ENCODE results near the gene TBCK.

Gene TBCK

GRCh38 chr4:106002994-106003393 lies 313.0 kb downstream of the TBCK start:
- TF ChIP-seq, protein P1, sequence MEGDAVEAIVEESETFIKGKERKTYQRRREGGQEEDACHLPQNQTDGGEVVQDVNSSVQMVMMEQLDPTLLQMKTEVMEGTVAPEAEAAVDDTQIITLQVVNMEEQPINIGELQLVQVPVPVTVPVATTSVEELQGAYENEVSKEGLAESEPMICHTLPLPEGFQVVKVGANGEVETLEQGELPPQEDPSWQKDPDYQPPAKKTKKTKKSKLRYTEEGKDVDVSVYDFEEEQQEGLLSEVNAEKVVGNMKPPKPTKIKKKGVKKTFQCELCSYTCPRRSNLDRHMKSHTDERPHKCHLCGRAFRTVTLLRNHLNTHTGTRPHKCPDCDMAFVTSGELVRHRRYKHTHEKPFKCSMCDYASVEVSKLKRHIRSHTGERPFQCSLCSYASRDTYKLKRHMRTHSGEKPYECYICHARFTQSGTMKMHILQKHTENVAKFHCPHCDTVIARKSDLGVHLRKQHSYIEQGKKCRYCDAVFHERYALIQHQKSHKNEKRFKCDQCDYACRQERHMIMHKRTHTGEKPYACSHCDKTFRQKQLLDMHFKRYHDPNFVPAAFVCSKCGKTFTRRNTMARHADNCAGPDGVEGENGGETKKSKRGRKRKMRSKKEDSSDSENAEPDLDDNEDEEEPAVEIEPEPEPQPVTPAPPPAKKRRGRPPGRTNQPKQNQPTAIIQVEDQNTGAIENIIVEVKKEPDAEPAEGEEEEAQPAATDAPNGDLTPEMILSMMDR (conservative IDR thresholded peaks at IDR 0.05), result no peak

GRCh38 chr4:105998171-105999063 lies 317.6 kb downstream of the TBCK start:
- TF ChIP-seq, protein P1 (conservative IDR thresholded peaks at IDR 0.05), result no peak
- no peak overlapping the region for H3K27ac ChIP-seq

More at GRCh38 chr4:106002994-106003393, 313.0 kb downstream of the TBCK start:
- H3K27ac ChIP-seq, result no peak overlapping the region

- TF ChIP-seq, protein P1 (conservative IDR thresholded peaks at IDR 0.05), result no peak
- no peak overlapping the region for H3K27ac ChIP-seq
These were observed 319.2 kb downstream of the TBCK start for GRCh38 chr4:105996845-105997244.

- peak overlapping the region; percentile 81 for H3K27ac ChIP-seq
- TF ChIP-seq, protein P1 (conservative IDR thresholded peaks at IDR 0.05), result no peak
These were observed 321.0 kb downstream of the TBCK start for GRCh38 chr4:105994841-105995501.

DNA sequence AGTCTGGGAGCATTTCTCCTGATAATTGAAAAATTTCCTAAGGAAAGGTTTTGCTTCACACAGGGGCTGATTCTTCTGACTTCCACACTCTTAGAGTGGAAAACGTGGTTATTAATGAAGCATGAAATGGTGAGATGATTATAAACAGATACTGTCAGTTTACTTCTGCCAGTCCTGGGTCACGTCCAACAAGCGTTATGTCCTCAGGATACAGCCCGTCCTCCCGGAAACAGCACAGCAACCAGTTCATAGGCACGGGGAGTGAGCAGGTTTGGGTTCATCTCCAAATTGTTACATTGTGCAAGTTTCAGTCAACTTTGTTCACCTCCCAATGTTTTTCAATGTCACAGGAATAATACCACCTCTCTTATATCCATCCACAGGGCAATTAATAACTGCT lies 321.9 kb downstream of the TBCK start:
- TF ChIP-seq, protein P1 (conservative IDR thresholded peaks at IDR 0.05), result no peak
- H3K27ac ChIP-seq, result peak overlapping the region; percentile 81

DNA sequence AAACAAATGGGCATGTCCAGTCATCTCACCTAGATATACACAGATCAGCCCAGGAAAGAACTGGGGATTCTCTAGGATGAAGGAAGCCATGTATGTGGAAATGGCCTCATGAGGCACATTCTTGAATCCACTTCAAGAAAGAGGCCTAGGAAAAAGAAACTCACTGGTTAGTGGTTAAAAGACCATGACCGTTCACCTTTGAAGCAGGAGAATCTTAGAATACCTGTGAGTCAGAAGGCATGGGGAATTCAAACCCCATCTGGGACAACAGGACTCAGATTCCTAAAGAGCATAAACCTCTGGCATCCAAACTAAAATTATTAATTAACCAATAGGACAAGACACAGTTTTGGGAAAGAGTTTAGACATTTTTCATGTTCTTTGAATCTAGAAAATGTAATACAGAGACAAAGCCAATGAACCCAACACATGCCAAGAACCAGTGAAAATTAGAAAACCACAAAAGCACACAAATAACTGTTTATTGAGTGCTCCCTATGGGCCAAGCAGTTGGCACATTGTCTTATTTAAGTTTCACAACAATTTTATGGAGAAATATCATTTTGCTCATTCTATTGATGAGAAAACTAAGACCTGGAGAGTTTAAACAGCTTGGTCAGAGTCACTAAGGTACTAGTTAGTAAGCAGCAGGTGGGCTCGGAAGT lies 323.2 kb downstream of the TBCK start:
- TF ChIP-seq, protein P1 (conservative IDR thresholded peaks at IDR 0.05), result no peak
- peak overlapping the region; percentile 81; the same call in 1 of the 2 replicates for H3K27ac ChIP-seq

- H3K27ac ChIP-seq, result peak overlapping the region; percentile 81
- TF ChIP-seq, protein P1 (conservative IDR thresholded peaks at IDR 0.05), result no peak
These were observed 324.3 kb downstream of the TBCK start for GRCh38 chr4:105991726-105992125.
